ENCODE measurements around the gene VAPB.

VAPB gene

DNA sequence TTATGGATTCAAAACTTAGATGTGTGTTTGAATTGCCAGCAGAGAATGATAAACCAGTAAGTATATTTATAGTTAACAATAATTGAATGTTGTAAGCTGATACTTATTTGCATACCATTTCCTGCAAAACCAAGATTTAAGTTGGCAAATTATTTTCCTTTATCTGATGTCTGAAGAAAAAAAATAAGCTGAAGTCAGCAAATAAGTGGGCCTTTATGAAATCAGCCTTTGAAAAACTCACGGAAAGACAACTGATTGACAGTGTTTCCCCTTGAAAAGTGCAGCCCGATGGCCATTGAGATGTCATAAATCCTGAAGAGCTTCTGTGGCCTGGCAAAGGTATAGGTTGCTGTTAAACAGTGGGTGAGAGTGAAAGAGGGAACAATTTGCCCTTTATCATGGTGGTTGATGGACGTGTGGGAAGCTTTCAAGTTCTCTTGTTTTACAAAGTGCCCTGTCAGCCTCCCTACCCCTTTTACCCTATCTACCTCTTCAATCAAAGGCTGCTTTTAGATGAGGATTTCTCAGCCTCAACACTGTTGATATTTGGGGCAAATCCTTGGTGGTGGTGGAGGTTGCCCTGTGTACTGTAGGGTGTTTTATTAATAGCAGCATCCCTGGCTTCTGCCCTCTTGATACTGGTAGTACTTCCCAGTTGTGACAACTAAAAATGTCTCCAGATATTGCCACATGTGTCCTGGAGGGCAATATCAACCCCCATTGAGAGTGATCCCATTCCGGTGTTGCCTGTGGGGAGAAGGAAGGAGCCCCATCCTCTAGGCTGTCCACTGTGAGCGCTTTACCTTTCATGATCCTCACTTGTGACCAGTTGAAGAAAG is 50.2 kb downstream of the VAPB start:
- no peak for DNase-seq

DNA sequence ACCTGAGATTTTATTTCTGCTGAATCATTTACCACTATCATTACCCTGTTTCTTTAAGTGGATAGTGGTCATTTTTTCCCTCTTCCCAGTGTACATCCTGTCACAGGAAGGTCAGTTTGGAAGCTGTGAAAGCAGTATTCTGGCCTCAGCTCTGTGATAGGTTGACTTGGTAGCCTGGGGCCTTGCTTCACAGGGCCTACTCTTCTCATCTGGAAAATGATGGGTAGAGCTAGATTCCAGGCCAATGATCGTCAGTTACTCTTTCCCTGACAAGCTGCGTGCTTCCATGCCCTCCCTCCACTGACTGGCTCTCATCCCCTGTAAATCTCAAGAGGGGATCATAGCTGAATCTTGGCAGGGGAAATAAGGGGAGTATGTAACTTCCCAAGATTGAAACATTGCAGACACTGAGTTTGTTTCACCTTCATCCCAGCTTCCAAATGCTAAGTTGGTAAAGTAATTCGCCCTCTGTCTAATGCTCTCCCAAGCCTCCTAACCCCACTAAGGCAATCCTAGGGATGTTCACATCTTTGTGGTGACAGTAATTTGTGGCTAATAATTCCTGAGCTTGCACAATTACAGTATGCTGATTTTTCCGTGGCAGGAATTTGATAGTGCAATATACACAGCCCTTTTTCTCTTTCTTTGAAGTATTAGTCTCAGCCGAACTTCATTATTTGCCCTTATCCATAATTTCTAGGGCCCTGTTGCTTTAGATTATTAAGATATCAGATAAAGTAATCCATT is 51.2 kb downstream of the VAPB start:
- DNase-seq, result no peak

DNA sequence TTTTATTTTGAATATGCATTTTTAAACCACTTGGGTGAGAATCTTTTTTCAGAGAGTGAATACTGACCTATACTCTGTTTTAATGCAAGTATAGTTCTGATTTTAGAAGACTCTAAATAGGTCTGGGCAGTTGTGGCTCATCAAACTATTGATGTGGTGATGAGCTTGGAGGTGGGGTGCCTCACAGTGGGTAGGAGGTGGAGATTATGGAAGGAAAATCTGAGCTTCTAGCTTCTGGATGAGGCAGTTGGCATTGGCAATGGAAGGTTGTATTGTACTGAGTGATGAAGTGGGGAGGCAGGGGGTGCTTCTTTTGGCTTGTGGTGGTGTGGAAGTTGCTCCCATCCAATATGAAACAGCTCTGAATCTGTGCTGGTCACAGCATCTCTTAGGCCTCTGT is 52.7 kb downstream of the VAPB start:
- no peak for DNase-seq

DNA sequence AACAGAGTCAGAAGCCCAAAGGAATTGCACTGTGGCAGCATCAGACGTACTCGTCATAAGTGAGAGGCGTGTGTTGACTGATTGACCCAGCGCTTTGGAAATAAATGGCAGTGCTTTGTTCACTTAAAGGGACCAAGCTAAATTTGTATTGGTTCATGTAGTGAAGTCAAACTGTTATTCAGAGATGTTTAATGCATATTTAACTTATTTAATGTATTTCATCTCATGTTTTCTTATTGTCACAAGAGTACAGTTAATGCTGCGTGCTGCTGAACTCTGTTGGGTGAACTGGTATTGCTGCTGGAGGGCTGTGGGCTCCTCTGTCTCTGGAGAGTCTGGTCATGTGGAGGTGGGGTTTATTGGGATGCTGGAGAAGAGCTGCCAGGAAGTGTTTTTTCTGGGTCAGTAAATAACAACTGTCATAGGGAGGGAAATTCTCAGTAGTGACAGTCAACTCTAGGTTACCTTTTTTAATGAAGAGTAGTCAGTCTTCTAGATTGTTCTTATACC is 55.8 kb downstream of the VAPB start:
- no peak for DNase-seq

DNA sequence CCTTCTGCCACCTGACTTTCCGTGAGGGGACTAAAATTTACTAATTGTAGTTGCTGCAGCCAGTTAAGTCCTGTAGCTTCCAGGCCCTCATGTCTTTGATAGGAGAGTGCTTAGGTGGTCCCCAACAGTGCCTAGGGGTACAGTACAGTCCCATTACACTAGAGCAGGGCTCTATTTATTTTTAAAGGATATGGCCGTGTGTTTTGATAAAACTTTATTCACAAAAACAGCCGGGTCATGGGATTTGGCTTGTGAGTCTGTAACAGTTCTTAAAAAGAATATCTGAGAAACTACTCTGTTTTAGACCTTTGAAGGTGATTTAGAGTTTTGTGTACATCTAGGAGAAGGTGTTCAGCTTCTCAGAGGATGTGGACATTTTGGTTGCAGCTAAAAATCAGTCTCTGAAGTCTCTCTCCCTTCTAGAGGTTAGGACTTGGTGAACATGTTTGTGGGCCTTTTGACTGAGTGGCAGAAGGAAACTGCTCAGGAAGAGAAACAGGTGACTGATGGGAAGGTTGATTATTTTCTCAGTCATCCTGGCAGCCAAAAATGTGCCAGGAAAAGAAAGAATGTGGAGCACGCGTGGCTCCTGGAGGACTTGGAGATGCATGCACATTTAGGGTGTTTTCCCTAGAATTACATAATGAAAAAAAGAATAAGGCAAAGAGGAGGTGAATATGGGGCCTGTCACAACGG is 57.4 kb downstream of the VAPB start:
- DNase-seq, result no peak

DNA sequence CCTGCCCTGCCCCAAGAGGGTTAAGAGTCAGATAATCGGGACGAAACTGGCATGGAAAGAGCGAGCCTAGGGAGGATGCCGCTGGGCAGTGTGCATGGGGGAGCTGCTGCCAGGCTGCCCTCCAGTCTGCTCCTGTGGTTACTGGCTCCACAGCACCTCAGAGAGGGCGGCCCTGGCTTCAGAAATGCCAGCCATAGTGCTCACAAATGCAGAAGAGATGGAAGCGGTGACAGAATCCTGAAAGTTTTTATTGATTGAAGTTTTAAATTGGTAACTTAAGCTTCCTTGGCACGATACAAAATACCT is 57.9 kb downstream of the VAPB start:
- peak in 1 of 2 experiments; percentile 39 for DNase-seq

DNA sequence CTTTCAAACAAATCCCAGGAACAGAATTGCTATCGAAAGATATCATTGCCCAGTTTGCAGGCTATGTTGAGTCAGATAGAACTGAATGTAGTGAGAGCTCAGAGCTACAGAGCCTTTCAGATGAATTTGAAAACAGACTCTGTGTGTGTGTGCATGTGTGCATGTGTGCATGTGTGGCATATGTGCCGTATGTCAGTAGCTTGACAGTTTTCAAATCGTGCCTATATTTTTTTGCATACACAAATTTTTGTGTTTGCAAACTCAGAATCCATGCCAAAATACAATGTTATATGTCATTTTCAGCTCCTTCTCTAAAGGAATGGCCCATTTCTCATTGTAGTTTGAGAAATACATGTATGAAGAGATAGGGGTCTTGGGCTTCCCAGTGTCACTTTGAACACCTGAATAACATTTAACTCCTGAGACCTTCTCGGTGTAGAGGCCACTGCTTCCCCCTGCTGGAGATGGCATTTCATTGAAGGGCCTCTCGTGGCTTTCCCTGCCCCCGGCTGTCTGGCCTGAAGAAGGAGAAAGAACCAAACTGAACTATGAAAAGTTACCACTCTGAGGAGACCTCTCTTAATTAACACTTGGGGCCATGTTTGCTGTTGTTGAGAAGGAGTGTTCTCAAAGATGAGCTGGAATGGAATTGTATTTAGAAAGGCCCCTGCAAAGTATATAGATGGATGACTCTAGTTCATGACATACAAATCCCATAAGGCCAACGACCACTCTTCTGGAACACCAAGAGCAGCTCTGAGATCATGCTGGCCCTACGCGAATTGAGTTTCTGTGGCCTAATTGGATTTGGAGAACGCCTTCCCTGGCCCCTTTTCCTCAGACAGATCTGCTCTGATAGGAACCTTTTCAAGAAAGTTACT is 58.7 kb downstream of the VAPB start:
- peak; percentile 78 to 91 for DNase-seq

DNA sequence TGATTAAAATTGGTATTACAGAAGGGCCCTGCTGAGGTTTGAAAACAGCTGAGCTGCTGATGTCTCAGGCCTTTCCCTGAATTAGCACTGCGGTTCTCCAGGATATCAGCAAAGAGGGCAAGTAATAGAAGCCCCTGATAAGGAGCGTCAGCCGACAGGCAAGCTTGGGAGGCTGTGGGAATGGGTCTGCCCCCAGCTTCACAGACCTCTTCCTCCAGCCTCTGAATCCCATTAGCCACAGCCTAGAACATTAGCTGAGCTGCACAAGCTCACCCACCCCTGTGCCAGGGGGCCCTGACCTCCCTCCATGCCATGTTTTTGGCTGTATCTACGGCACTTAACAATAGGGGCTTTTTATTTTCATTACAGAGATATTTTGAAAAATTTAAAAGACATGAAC is 59.9 kb downstream of the VAPB start:
- DNase-seq, result no peak

DNA sequence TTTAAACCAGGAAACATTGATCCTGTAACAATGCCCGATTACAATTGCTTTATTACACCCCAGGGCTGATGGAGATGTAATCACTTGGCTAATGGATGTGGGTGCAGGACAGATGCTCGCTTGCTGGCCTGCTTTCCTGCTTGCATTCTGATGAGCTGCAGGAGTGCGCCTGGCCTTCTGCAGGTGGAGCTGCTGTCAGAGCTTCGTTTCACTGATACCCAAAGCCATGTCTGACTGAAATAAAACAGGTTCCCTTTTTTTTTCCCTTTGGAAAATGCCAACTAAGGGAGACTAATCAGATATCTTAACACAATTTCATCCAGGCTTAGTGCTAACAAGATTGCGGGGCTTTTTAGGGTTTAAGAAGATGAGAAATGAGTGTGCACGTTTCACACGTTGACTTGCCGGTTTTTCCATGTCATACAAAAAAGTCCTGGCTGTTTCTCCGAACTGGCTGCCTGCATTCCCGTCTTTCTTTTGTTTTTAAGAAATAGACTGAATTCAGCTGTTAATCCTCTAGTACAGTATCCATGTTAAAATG is 60.7 kb downstream of the VAPB start:
- no peak for DNase-seq

DNA sequence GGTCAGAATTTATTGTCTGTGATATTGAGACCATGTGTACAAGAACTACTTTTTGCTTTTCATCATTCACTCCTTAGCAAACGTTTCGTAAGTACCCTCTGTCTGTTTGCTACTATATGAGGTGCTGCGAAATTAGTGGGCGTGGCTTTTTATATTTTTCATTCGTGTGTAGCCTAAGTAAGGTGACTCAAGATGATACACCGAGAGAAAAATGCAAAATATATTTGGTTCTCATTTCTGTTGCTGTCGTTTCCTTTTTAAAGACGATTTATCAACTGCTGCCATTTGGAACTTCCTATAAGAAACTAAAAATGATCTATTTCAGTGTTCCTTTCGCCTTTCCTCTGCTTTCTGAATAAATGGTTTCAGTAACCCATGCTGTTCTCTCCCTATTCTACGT is 61.2 kb downstream of the VAPB start:
- DNase-seq, result no peak

DNA sequence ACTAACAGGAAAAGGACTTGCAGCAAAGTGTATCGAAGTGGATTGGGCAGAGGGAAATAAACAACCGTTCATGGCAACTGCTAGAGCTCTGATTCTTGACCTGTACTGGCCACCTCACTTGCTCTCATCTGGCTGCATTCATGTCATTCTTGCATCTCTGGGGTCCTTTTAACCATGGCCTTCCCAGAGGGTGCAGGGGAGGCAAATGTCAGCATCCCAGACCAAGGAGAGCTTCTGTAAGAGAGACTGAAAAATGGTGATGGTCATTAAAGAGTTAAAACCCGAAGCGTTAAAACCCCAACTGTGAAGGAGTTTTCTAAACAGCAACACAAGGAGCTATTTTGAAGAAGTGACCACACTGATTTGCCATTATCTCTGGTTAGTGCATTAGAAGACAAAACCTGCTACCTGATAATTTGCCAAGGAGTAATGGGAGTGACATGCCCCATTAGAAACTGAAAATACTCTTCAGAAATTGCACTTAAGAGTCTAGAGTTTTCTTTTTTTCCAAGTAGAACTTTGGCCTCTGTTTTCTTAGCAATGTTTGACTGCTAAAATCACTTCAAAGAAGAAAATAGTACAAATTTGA is 63.7 kb downstream of the VAPB start:
- no peak for DNase-seq

DNA sequence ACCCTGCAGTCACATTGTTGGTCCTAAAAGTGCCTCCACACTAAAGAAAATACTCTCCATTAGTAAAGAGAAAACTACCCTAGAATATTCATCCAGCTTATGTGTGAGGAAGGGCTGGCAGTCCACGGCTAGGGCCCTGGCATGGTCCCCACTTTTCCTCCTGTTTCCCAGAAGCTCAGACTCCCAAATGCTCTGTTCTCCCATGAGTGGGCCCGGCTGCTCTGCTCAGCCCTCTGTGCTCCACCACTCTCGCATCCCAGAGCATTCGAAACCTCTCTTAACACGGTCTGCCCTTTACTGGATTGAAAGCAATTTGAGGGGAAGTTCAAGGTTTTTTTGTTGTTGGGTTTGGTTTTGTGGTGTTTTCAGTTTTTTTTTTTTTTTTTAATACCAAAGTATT is 64.4 kb downstream of the VAPB start:
- no peak for DNase-seq

DNA sequence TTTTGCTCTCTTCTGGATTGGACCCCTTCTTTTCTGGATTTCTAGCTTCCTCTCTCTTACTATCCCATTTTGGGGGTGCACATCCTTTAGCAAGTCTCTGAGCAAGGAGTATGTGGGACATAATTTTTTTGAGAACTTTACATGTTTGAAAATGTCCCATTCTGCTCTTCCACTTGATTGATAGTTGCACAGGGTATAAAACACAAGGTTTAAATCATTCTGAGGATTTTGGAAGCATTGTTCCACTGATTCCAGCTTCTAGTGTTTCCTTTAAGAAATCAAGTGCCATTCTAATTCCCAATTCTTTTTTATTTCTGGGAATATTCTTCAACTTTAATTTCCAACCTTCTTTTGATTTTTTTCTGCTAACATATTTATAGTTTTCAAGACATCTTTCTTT is 65.4 kb downstream of the VAPB start:
- no peak for DNase-seq

DNA sequence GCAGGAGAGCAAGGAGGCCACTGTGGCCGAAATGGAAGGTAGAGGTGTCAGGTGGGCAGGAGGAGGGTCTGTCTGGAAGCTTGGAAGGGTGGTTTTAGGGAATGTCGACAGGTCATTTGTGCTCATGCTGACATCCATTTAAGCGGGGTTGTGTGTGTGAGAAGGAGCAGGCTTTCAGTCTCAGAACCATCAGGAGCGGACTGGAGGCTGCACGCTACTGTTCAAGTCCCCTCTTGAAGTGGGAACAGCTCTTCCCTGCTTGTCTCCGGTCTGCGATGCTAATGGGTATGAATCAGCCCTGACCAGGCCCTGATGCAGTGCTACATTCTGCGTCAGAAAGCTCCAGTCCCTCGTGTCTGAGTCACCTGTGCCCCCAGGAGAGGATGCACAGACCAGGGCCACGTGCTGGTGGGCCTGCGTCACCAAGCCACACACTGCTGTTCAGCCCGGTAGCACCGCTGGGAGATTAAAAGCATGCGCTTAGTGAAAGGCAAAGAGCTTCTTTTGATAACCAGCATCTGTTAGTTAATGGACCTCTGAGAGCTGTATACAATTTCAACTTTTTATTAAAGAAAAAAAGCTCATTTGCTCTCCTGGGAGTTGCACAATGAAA is 68.2 kb downstream of the VAPB start:
- DNase-seq, result no peak

DNA sequence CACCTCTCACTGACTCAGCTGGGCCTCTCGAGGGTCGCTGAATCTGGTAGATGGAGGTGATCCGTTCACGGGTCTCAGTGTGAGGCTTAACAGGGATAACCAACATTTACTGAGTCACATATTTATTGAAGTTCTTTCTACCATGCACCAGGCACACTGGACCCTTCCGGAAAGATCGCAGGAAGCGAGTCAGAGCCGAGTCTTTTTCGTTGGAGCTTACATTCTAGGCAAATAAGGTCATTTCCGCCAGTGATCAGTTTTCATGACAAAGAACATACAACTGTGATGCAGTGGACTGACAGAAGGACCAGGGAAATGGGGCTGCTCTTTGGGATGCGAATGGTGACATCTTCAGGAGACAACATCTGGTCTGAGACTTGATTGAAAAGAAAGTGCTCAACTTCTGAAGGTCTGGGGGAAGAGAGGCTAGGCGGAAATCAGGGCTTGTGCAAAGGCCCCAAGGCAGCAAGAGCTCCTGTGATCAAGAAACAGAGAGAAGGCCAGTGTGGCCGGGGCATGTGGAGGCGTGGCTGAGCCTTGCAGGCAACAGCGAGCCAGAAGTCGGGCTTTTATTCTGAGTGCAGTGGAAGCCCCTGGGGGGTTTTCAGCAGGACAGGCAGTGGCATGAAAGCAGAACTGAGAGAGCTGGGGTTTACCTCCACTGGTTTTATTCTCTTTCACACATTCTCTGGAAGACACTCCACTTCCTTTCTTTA is 69.5 kb downstream of the VAPB start:
- no peak for DNase-seq

DNA sequence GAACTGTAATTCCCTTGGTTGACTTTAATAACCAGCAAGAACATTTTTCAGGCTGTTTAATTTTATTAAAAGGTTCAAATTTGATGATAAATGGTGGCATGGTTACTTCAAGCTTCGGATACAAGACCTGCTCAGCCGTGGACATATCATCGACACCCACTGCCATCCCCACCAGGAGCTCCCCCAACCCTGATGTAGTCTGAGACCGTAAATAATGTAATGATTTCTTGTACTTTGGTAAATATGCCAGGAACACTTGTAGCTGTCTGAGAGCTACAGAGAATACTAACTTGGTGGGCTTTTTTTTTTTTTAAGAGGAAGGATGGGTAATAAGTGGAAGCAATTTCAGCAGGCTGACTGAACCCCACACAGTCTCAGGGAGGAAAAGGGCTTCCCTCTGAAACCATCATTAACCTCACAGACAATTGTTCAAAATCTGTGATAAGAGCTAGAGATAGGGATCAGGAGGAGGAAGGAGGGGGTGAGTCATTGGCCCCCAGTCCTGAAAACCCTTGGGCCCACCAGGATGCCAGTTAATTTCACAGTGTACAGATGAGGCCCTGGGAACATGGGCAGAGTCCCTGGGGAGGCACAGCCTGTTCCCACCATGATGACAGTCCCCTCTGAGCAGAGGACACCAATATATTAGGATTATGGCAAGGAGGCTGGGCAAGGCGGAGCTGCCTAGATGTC is 70.2 kb downstream of the VAPB start:
- DNase-seq, result no peak

DNA sequence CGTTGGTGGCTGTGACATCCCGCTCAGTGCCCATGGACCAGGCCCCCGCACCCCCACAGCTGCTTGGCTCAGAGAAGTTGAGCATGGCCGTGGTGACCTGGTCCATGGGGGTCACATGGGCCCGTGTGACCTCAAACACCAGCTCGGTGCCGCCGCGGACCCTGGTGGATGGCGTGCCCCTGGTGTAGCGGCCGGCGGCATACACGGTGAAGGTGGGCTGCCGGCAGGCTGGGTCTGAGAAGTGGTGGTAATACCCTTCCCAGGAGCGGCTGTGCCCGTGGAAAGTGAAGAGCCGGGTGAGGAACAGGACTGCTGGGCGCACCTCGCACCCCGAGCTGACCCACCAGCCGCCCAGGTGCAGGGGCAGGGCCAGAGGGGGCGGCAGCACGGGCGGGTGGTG is 72.1 kb downstream of the VAPB start:
- DNase-seq, result no peak

DNA sequence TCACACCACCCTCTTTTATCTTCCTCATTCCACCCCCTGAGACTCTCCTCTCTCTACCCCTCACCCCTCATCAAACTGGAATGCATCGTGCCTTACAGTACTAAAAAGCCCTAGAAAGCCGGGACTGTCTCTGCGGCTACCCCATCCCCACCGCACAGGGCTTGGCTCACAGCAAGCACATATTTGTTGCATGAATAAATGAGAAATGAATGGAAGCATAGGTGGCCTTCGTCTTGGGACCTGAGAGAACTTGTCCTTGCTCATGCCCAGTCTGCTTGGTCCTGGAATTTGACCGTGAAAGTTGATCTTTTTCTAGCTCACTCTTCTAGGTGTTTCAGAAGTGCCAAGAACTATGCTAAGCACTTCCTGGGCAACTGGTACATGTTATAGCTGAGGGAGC is 72.9 kb downstream of the VAPB start:
- DNase-seq, result no peak

DNA sequence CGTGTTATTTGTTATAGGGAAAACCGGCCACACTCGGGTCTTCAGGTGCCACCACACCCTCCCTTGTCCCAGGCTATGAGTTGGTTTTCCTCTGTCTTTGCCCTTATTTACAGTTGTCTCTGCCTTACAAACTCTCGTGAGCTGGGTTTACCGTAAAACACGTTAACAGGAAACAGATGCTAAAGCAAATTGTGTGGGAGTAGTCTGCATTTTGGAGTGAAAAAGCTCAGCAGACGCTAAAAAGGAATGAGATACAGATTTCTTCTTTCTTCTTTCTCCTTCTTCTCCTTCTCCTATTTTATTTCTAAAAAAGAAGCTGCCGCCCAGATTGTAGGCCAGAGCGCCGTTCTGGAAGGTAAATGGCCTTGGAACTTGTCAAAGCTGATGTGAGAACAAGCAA is 74.2 kb downstream of the VAPB start:
- DNase-seq, result no peak

DNA sequence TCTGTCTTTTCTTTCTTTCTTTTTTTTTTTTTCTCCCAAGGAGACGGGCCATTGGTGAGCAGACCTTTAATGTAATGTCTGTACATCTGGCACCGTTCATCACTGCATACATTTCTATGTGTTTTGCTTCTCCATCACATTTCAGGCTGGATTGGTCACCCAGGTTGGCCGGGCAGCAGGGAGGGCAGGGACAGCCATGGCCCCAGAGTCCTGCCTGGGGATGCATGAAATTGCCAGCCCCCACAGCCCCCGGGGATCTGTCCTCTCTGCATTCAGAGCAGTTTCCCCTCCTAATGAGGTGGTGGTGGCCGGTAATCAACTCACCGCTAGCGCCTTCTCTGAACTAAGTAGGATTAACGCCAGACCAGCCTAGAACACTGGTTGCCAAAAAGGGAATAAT is 75.8 kb downstream of the VAPB start:
- DNase-seq, result no peak
